ENCODE measurements around the gene PDE4D. TPM values are rescaled to one million over a fixed set of nuclear protein-coding genes. Genes with fewer than 3 reads are reported as not detected.

Gene PDE4D
- total RNA-seq, 1 experiment from 2014 or later = 2.1 TPM

GRCh38 chr5:59618644-59619043 is 274.9 kb downstream of the PDE4D start:
- no peak overlapping the region for H3T11ph ChIP-seq (ENCODE audit: low read length)
- no peak overlapping the region for H3K14ac ChIP-seq (ENCODE audit: insufficient read depth, low read length)
- no peak overlapping the region for H3K23ac ChIP-seq (ENCODE audit: insufficient read length, low read depth, low read length)
- H3K9me3 ChIP-seq (ENCODE audit: control insufficient read depth, low read depth, low read length) = no peaks in the 10 kb centered on the region
- no peak for DNase-seq
- no peaks in the 10 kb centered on the region for H4K20me1 ChIP-seq (ENCODE audit: control insufficient read depth, insufficient read depth, insufficient read length)
- H3K36me3 Mint-ChIP-seq (ENCODE audit: insufficient read depth in 1 of 3, low read depth in 3 of 3) = no peaks in the 10 kb centered on the region; a peak in 2 of 7 replicates
- H3K27me3 Mint-ChIP-seq (ENCODE audit: low read depth) = no peaks in the 10 kb centered on the region; the same call in 1 of the 2 replicates
- H3K4me3 Mint-ChIP-seq = no peak overlapping the region
- H2BK120ac ChIP-seq (ENCODE audit: low read depth, low read length, poor library complexity, severe bottlenecking) = no peak overlapping the region
- no peaks in the 10 kb centered on the region for H3K23me2 ChIP-seq (ENCODE audit: insufficient read length, low read depth, low read length, poor library complexity, severe bottlenecking)
- H3K79me2 ChIP-seq (ENCODE audit: insufficient read depth, low read length) = no peaks in the 10 kb centered on the region
- no peak overlapping the region for H3K27ac Mint-ChIP-seq
- no peak overlapping the region for H3K4ac ChIP-seq (ENCODE audit: low read depth, low read length)
- H2AK5ac ChIP-seq (ENCODE audit: insufficient read length, low read length) = no peak overlapping the region
- no peak overlapping the region for H3K56ac ChIP-seq (ENCODE audit: insufficient read length, low read depth, low read length)
- H3K27ac ChIP-seq (ENCODE audit: insufficient read length, low read depth, low read length) = no peak overlapping the region
- H2BK20ac ChIP-seq (ENCODE audit: low read depth, low read length, poor library complexity, severe bottlenecking) = no peak overlapping the region
- H3K9ac ChIP-seq (ENCODE audit: extremely low read depth, insufficient read length, low read length) = no peak overlapping the region
- H4K8ac ChIP-seq (replicated peaks; ENCODE audit: insufficient read length, low read depth, low read length) = no peak overlapping the region
- TF ChIP-seq CTCF (conservative IDR thresholded peaks at IDR 0.05) = no peak
- no peak overlapping the region for H3K4me2 ChIP-seq (ENCODE audit: insufficient read depth, insufficient read length, low read length)
- H2BK15ac ChIP-seq (ENCODE audit: low read depth, low read length) = no peak overlapping the region
- no CpG with 5 or more reads among the region's 3 CpGs for WGBS (ENCODE audit: extremely low coverage, insufficient read length, low lambda C conversion rate)
- no peaks in the 10 kb centered on the region; the same call in 1 of the 2 replicates for H3K4me1 ChIP-seq (ENCODE audit: insufficient read depth, low read length)
- H2BK5ac ChIP-seq (ENCODE audit: insufficient read length, low read length) = no peak overlapping the region
- peaks cover 22 to 25% of the 10 kb centered on the region in 2 experiments for H3K4me1 Mint-ChIP-seq
- no peaks in the 10 kb centered on the region for H3K79me1 ChIP-seq (ENCODE audit: insufficient read depth, low read depth, low read length, poor library complexity, severe bottlenecking)
- no peak overlapping the region for H4K5ac ChIP-seq (ENCODE audit: insufficient read length, low read depth, low read length)
- no peak overlapping the region for H2AFZ ChIP-seq (ENCODE audit: low read length)
- H3K18ac ChIP-seq (ENCODE audit: insufficient read length, low read depth, low read length) = no peak overlapping the region
- peaks cover 0 to 2% of the 10 kb centered on the region in 2 experiments; a peak in 1 of 5 replicates for H3K9me3 Mint-ChIP-seq
- H2BK12ac ChIP-seq (ENCODE audit: insufficient read length, low read depth, low read length) = no peak overlapping the region
- no peaks in the 10 kb centered on the region for H3K27me3 ChIP-seq (ENCODE audit: insufficient read depth, low read length)
- H4K91ac ChIP-seq (ENCODE audit: insufficient read length, low read depth, low read length) = no peak overlapping the region
